HG03039 (cell line): ENCODE measurements around the gene LPIN2.
"Not testable (repeated sequence)": the region's sequence is repeated elsewhere in the genome, so short reads cannot be mapped to it uniquely, and the experiment has no call there.

Source experiments
- ATAC-seq: cut with Tn5 transposase; IDR thresholded peaks from one replicate; pipeline ENCODE4 v1.9.1; 2021; ENCODE audit warnings: mild to moderate bottlenecking, moderate library complexity; ENCODE audit not compliant: unreplicated experiment

LPIN2 gene

GRCh38 chr18:3013024-3013804 is at the start of gene LPIN2:
TSS of gene LPIN2 (minus strand) at chr18:3013144. CDS start at chr18:2960840, 52,304 bp downstream.
- peak; percentile 84 for ATAC-seq

GRCh38 chr18:3061581-3062312 is 48.8 kb upstream of the LPIN2 start:
- ATAC-seq, result no peak

GRCh38 chr18:3060667-3061580 is 48.0 kb upstream of the LPIN2 start:
- ATAC-seq, result no peak

- ATAC-seq, result no peak
Measured at GRCh38 chr18:3059272-3059671, 46.3 kb upstream of the LPIN2 start.

GRCh38 chr18:3058328-3059191 is 45.6 kb upstream of the LPIN2 start:
- no peak for ATAC-seq

GRCh38 chr18:3057526-3057925 is 44.6 kb upstream of the LPIN2 start:
- no peak for ATAC-seq

GRCh38 chr18:3056311-3056710 is 43.4 kb upstream of the LPIN2 start:
- ATAC-seq, result no peak

- ATAC-seq, result no peak
Measured at GRCh38 chr18:3055816-3056215, 42.9 kb upstream of the LPIN2 start.

- no peak for ATAC-seq
Measured at GRCh38 chr18:3055186-3055728, 42.3 kb upstream of the LPIN2 start.

GRCh38 chr18:3054780-3055179 is 41.8 kb upstream of the LPIN2 start:
- ATAC-seq, result no peak

- no peak for ATAC-seq
Measured at GRCh38 chr18:3054214-3054613, 41.3 kb upstream of the LPIN2 start.

- ATAC-seq, result no peak
Measured at GRCh38 chr18:3053081-3053480, 40.1 kb upstream of the LPIN2 start.

- no peak for ATAC-seq
Measured at GRCh38 chr18:3052411-3052758, 39.4 kb upstream of the LPIN2 start.

- no peak for ATAC-seq
Measured at GRCh38 chr18:3051718-3052410, 38.9 kb upstream of the LPIN2 start.

GRCh38 chr18:3049897-3050454 is 37.0 kb upstream of the LPIN2 start:
- not testable (repeated sequence) for ATAC-seq

GRCh38 chr18:3048820-3049349 is 35.9 kb upstream of the LPIN2 start:
- ATAC-seq, result no peak

- ATAC-seq, result no peak
Measured at GRCh38 chr18:3048121-3048520, 35.2 kb upstream of the LPIN2 start.

GRCh38 chr18:3046216-3046808 is 33.4 kb upstream of the LPIN2 start:
- no peak for ATAC-seq
